NCI-H345 (cell line): Measurements from ENCODE around the gene TNFSF13.

Experiments used
- DNase-seq: peaks from one replicate; lab custom pipeline; 2025; lab: John Stamatoyannopoulos, UW

TNFSF13 gene

GRCh38 chr17:7575481-7575883 lies 16.9 kb downstream of the TNFSF13 start:
- DNase-seq, result no peak

- no peak for DNase-seq
Measured at GRCh38 chr17:7575959-7576358, 17.4 kb downstream of the TNFSF13 start.

- DNase-seq, result no peak
Measured at GRCh38 chr17:7576432-7576937, 17.9 kb downstream of the TNFSF13 start.

GRCh38 chr17:7577327-7578199 lies 19.0 kb downstream of the TNFSF13 start:
- no peak for DNase-seq

GRCh38 chr17:7579001-7579833 lies 20.7 kb downstream of the TNFSF13 start, which contains the start of gene CD68:
TSS of gene CD68 (plus strand) at chr17:7579638. CDS start at chr17:7579678, 40 bp downstream.
- DNase-seq, result no peak

GRCh38 chr17:7579834-7580603 lies 21.5 kb downstream of the TNFSF13 start:
- no peak for DNase-seq

- DNase-seq, result no peak
Measured at GRCh38 chr17:7580604-7581575, 22.3 kb downstream of the TNFSF13 start.

GRCh38 chr17:7582396-7583252 lies 24.1 kb downstream of the TNFSF13 start:
- DNase-seq, result no peak

GRCh38 chr17:7583253-7584109 lies 24.9 kb downstream of the TNFSF13 start, which contains the start of gene MPDU1:
TSS of gene MPDU1 (plus strand) at chr17:7583852. CDS start at chr17:7583863, 11 bp downstream.
- DNase-seq, result peak; percentile 95

GRCh38 chr17:7586673-7587419 lies 28.3 kb downstream of the TNFSF13 start:
- DNase-seq, result no peak

- no peak for DNase-seq
Measured at GRCh38 chr17:7587420-7588151, 29.0 kb downstream of the TNFSF13 start.

GRCh38 chr17:7588553-7589203 lies 30.1 kb downstream of the TNFSF13 start:
- no peak for DNase-seq

- no peak for DNase-seq
Measured at GRCh38 chr17:7589204-7589868, 30.8 kb downstream of the TNFSF13 start.

- no peak for DNase-seq
Measured at GRCh38 chr17:7589891-7590691, 31.5 kb downstream of the TNFSF13 start, which contains the start of gene SOX15. TSS of gene SOX15 (minus strand) at chr17:7590094. CDS start at chr17:7589676, 418 bp downstream.

GRCh38 chr17:7590743-7591142 lies 32.2 kb downstream of the TNFSF13 start:
- DNase-seq, result no peak
